Stomach smooth muscle (tissue), 2 donors: ENCODE results near the gene MFAP4.

ENCODE experiments used
- H3K27ac ChIP-seq: one replicate; pipeline ENCODE4 v1.7.0; 2013; ENCODE audit warnings: mild to moderate bottlenecking, low read length, inconsistent platforms
- H3K27me3 ChIP-seq, 2 donors: one replicate each; pipeline ENCODE4 v1.7.0; 2013; ENCODE audit warnings: low read length in 2 of 2; ENCODE audit not compliant: insufficient read depth in 2 of 2, control insufficient read depth in 1 of 2
- H3K36me3 ChIP-seq, 2 donors: one replicate each; pipeline ENCODE4 v1.7.0; 2013; ENCODE audit warnings: low read length in 2 of 2; ENCODE audit not compliant: control insufficient read depth in 2 of 2, insufficient read depth in 2 of 2
- H3K4me1 ChIP-seq: one replicate; pipeline ENCODE4 v1.7.0; 2013; ENCODE audit warnings: low read length; ENCODE audit not compliant: control insufficient read depth, insufficient read depth
- H3K4me3 ChIP-seq, 2 donors: one replicate each; pipeline ENCODE4 v1.7.0; 2013; ENCODE audit warnings: low read length in 2 of 2
- H3K9ac ChIP-seq, 2 donors: one replicate each; pipeline ENCODE4 v1.7.0; 2013; ENCODE audit warnings: low read length in 2 of 2, mild to moderate bottlenecking in 1 of 2
- H3K9me3 ChIP-seq, 2 donors: one replicate each; pipeline ENCODE4 v1.7.0; 2013; ENCODE audit warnings: low read length in 2 of 2; ENCODE audit not compliant: control insufficient read depth in 2 of 2
- donor health status: healthy.
- donor health status: Pancreatic carcinoma.

The MFAP4 gene

DNA sequence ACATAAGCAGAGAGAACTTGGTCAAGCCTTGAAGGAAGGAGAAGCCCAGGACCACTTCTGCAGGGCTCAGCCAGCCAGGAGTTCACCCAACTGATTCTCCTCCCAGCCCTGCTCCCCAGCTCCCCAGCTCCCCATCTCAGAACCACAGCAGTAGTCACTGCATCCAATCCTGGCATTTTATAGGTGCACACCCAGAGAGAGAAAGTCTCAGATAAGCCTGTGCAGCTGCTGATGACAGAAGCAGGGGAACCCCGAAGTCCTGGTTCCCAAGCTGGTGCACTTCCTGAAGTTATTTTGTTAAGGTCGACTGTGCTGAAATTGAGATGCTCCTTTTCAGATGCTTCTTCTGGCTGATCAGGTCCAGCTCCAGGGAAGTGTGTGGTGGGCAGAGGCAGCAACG lies 30.6 kb upstream of the MFAP4 start:
- H3K4me3 ChIP-seq, result no peak overlapping the region
- no peak overlapping the region for H3K9ac ChIP-seq
- no peaks in the 10 kb centered on the region for H3K36me3 ChIP-seq
- H3K27me3 ChIP-seq, result no peaks in the 10 kb centered on the region
- no peaks in the 10 kb centered on the region for H3K9me3 ChIP-seq
- no peaks in the 10 kb centered on the region for H3K4me1 ChIP-seq
- no peak overlapping the region for H3K27ac ChIP-seq

DNA sequence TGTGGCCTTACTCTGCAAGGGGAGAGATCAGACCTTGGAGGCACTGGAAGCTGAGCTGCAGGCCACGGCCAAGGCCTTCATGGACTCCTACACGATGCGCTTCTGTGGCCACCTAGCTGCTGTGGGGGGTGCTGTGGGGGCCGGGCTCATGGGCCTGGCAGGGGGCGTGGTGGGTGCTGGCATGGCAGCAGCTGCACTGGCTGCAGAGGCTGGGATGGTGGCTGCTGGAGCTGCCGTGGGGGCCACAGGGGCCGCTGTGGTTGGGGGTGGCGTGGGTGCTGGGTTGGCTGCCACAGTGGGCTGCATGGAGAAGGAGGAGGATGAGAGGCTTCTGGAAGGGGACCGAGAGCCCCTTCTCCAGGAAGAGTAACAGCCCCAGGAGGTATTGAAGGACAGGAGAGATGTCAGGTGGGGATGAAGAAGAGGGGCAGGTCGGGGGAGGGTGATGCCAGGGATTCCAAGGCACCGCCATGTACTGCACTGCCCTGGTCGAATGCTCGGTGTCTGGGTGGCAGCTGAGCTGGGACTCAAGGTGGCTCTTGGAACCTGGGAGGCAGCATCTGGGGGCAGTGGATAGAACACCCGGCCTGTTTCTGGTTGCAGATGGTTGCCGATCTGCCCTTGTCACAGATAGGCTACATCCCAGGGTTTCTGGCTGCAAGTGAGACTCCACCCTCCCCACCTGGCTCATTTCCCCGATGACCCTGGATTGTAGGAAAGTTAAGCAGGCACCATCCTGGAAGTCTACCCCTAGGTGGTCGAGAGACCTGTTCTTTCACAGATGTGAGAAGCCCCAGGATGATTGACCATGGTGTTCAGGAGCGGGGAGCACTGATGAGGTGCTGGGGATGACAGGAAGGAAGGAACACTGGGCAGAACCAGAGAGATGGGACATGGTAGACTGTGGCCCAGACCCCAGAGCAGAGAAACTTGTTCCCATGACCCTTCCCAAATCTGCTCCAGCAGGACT lies 29.1 kb upstream of the MFAP4 start:
- no peak overlapping the region for H3K27ac ChIP-seq
- H3K9me3 ChIP-seq, result no peaks in the 10 kb centered on the region
- no peak overlapping the region for H3K9ac ChIP-seq
- peaks cover 4% of the 10 kb centered on the region for H3K4me1 ChIP-seq
- H3K27me3 ChIP-seq, result no peaks in the 10 kb centered on the region
- no peaks in the 10 kb centered on the region for H3K36me3 ChIP-seq
- no peak overlapping the region for H3K4me3 ChIP-seq

DNA sequence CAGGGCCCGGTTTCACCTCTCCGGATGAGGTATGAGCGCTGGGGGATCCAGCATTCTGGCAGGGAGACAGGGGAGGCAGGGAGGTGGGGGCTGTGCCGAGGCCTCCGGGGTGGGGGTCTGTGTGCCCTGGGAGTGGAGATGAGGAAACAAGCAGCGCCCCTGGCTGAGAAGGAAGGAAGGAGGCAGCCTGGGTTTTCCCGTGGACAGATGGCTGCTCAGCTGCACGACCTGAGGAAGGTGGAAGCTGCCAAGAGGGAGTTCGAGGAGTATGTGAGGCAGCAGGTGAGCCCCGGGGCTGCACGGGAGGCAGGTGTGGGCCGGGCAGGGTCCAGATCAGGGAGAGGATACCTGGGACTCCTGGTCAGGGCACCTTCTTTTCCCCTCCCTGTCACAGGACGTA lies 28.3 kb upstream of the MFAP4 start:
- H3K4me1 ChIP-seq, result peaks cover 4% of the 10 kb centered on the region
- H3K9ac ChIP-seq, result no peak overlapping the region

DNA sequence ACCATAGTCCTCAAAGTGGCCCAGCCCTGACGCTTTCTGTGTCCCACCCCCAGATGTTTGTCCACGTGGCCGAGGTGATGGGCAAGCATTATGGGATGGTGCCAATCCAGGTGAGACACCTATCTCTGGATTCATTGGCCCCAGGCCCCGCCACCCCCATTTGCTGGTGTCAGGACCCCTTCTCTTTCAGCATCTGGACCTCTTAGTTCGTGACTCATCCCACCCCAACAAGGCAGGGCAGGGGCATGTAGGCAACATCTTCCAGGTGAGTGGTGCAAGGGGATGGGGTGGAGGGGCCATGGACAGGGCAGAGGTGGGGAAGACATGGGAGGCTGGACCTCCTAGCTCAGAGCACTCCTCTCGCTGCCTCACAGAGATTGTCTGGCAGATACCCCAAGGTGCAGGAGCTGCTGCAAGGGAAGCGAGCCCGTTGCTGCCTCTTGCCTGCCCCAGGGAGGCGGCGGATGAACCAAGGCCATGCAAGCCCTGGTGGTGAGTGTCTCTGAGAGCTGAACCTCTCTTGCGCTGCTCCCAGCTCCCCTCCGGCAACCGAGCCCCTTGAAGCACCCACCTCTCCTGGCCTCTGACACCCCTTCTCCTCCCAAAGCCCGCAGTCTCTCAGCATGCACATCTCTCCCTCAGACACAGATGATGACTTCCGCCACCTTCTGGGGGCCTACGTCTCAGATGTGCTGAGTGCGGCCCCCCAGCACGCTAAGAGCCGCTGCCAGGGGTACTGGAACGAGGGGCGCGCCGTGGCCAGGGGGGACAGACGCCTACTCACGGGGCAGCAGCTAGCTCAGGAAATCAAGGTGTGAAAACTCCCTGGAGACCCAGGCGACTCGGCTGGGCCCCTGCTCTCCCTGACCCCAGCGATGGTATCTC lies 27.6 kb upstream of the MFAP4 start:
- Histone ChIP-seq H3K27ac (no peak overlapping the region), H3K9ac (no peak overlapping the region), H3K27me3 (no peaks in the 10 kb centered on the region), H3K4me1 (peaks cover 4% of the 10 kb centered on the region), H3K9me3 (no peaks in the 10 kb centered on the region), H3K4me3 (no peak overlapping the region), H3K36me3 (no peaks in the 10 kb centered on the region)

More for the DNA sequence above, 28.3 kb upstream of the MFAP4 start:
- no peaks in the 10 kb centered on the region for H3K9me3 ChIP-seq
- H3K27me3 ChIP-seq, result no peaks in the 10 kb centered on the region
- no peaks in the 10 kb centered on the region for H3K36me3 ChIP-seq
- no peak overlapping the region for H3K4me3 ChIP-seq
- H3K27ac ChIP-seq, result no peak overlapping the region

DNA sequence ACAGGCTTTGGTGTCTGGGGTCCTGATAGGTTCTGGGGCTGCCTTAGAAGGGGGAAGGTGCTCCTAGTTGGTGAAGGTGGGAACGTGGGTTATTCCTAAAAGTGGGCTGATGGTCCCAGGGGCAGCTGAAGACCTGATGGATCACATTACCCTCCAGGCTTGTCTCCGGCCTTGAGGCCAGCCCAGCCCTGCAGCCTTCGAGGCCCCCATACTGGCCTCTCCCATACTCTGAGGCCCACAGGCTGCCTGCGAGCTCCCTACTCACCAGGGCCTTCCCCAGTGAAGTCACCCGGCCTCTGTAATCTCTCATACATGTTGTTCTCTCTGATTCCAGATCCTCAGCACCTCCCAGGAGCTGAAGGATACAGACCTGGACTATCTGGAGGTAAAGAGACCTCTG lies 26.8 kb upstream of the MFAP4 start:
- Histone ChIP-seq H3K9ac (no peak overlapping the region), H3K27ac (no peak overlapping the region), H3K27me3 (no peaks in the 10 kb centered on the region), H3K4me1 (peaks cover 4% of the 10 kb centered on the region), H3K36me3 (no peaks in the 10 kb centered on the region), H3K9me3 (no peaks in the 10 kb centered on the region), H3K4me3 (no peak overlapping the region)

DNA sequence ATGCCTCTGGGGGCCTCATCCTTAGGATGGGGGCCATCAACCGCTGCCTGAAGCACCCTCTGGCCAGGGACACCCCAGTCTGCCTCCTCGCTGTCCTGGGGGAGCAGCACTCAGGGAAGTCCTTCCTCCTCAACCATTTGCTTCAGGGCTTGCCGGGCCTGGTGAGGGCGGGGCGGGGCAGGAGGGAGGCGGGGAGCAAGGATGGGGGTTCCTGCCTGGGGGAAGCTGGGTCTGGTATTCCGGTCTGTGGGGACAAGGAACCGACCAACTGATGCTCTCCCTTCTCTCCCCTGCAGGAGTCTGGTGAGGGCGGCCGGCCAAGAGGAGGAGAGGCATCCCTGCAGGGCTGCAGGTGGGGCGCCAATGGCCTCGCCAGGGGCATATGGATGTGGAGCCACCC lies 26.0 kb upstream of the MFAP4 start:
- H3K9me3 ChIP-seq, result no peaks in the 10 kb centered on the region
- no peaks in the 10 kb centered on the region for H3K27me3 ChIP-seq
- H3K4me3 ChIP-seq, result no peak overlapping the region
- H3K9ac ChIP-seq, result no peak overlapping the region
- H3K36me3 ChIP-seq, result no peaks in the 10 kb centered on the region
- H3K27ac ChIP-seq, result no peak overlapping the region
- H3K4me1 ChIP-seq, result peaks cover 4% of the 10 kb centered on the region

DNA sequence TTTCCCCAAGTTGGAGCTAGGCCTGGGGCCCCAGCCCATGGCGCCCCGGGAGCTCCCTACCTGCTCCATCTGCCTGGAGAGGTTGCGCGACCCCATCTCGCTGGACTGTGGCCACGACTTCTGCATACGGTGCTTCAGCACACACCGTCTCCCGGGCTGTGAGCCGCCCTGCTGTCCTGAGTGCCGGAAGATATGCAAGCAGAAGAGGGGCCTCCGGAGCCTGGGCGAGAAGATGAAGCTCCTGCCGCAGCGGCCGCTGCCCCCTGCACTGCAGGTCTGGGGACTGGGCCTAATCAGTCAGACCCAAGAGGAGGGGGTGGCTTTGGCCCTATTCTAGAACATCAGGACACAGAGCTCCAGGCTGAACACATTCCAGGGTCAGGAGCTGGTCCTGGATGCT lies 25.5 kb upstream of the MFAP4 start:
- H3K27me3 ChIP-seq, result no peaks in the 10 kb centered on the region
- H3K4me1 ChIP-seq, result peaks cover 4% of the 10 kb centered on the region
- no peak overlapping the region for H3K4me3 ChIP-seq
- no peaks in the 10 kb centered on the region for H3K36me3 ChIP-seq
- H3K27ac ChIP-seq, result no peak overlapping the region
- no peak overlapping the region for H3K9ac ChIP-seq
- H3K9me3 ChIP-seq, result no peaks in the 10 kb centered on the region

DNA sequence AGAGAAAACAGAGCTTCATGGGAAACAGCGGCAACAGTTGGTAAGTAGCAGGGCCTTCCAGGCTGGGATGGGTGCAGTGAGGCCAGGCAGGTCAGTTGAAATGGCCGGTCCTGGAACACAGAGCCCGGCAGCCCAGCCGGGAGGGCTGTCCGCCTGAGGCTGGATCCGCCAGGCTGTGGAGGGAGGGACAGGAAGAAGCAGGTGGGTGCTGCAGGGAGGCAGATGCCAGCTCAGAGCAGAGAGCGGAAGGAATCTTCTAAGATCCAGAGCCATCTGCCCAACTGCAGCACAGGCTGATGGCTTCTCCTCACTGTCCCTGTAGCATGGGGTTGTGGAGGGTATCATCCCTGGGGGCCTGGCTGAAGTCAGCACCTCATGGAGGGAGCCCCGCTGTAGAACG lies 24.6 kb upstream of the MFAP4 start:
- Histone ChIP-seq H3K4me3 (peak overlapping the region; percentile 40 to 52), H3K27ac (no peak overlapping the region), H3K9me3 (no peaks in the 10 kb centered on the region), H3K4me1 (peaks cover 4% of the 10 kb centered on the region), H3K9ac (no peak overlapping the region), H3K27me3 (no peaks in the 10 kb centered on the region), H3K36me3 (no peaks in the 10 kb centered on the region)

DNA sequence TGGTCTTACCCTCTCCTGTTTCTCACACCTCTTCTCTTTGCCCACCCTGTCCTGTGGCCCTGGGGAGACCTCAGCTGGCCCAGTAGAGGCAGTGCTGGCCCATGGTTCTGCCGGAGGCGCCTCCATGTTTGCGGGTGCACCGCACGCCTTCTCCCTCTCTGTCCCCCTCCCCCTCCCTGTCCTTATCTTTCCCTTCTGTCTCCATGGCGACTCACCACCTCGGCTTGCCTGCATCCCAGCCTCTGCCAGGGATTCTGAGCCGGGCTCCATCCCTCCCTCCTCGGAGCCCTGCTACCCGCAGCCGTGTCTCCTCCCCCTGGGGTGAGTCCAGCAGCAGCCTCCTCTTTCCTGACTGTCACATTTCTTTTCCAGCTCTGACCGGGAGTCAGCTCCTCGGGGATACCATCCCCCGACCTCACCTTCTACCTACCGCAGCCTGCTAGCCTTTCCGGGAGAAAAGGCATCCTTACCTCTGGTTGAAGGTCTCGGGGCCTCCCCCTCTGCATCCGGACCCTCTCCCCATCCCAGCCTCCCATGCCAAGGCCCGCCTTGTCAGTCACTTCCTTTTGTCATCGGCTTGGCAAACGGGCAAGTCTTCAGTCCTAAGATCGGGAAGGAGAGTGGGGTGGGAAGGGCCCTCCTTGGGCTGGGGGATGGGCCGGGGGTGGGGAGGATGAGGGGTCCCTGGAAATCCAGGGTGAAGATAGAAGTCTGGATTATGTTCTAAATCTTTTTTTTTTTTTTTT lies 24.1 kb upstream of the MFAP4 start, which contains the start of gene RNF112:
Gene RNF112 (plus strand): TSS at position 358 of the 746 bp plus-strand sequence. CDS start 177 bp downstream, at position 535.
- H3K27ac ChIP-seq, result no peak within 1 kb of the TSS
- H3K4me1 ChIP-seq, result peaks cover 4% of the 10 kb centered on the region
- peak within 1 kb of the TSS in 1 of 2 donors; percentile 60 for H3K9ac ChIP-seq
- H3K4me3 ChIP-seq, result peak within 1 kb of the TSS; percentile 54 to 61
- H3K9me3 ChIP-seq, result no peaks in the 10 kb centered on the region
- no peaks in the 10 kb centered on the region for H3K27me3 ChIP-seq
- H3K36me3 ChIP-seq, result no peaks in the 10 kb centered on the region

DNA sequence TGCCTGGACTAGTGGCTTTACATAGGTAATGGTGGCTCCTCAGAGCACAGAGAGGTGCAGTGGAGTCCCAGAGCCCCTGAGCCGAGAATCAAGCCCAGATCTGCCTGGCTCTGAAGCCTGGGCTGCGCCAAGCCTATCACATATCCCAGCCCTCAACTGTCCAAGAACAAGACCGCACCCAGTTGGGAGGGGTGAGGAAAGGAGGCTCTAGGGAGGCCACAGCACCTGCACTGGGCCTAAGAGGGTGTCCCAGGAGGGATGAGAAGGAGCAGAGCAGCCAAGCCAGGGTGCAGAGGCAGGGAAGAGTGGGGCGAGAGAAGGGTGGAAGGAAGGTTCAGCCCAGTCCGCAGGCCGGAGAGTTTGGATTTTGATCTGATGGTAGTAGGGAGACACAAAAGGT lies 23.1 kb upstream of the MFAP4 start:
- Histone ChIP-seq H3K4me1 (peaks cover 4% of the 10 kb centered on the region), H3K4me3 (no peak overlapping the region), H3K9me3 (no peaks in the 10 kb centered on the region), H3K27me3 (no peaks in the 10 kb centered on the region), H3K27ac (no peak overlapping the region), H3K36me3 (no peaks in the 10 kb centered on the region), H3K9ac (no peak overlapping the region)
